ENCODE results near the gene ANKH. TPM values are rescaled to one million over a fixed set of nuclear protein-coding genes. Genes with fewer than 3 reads are reported as not detected.

ANKH gene
- total RNA-seq, 1 experiment from 2014 or later: 13.9 TPM

GRCh38 chr5:14662721-14663260 lies 208.8 kb downstream of the ANKH start:
- intact Hi-C loops (cut with micrococcal nuclease; ENCODE audit: unreplicated experiment): no loop called here
- Histone ChIP-seq H3K36me3 (ENCODE audit: insufficient read depth, low read length, poor library complexity, severe bottlenecking) (no peaks in the 10 kb centered on the region), H3K27me3 (replicated peaks; ENCODE audit: insufficient read depth, low read depth, low read length, poor library complexity) (no peaks in the 10 kb centered on the region), H3K4me3 (ENCODE audit: low read depth, low read length, poor library complexity, severe bottlenecking) (no peak overlapping the region), H3K27ac (ENCODE audit: low read depth, low read length, poor library complexity, severe bottlenecking) (no peak overlapping the region), H3K9me3 (ENCODE audit: low read depth, low read length, poor library complexity, severe bottlenecking) (no peaks in the 10 kb centered on the region), H3K4me1 (ENCODE audit: insufficient read depth, low read length, poor library complexity, severe bottlenecking) (peaks cover 21% of the 10 kb centered on the region)
- POLR2A ChIA-PET (ENCODE audit: low non-redundant PET): interaction anchor here (0.6 kb wide), 1 partner anchor 1998 kb away, joined by 3 read pairs; no protein-coding TSS in a partner anchor
- TF ChIP-seq EZH2 (IDR thresholded peaks at IDR 0.05; ENCODE audit: borderline replicate concordance, low read depth, low read length, poor library complexity, severe bottlenecking): no peak
- no peak for TF ChIP-seq CTCF (conservative IDR thresholded peaks at IDR 0.05; ENCODE audit: low read depth, low read length)
- DNase-seq (ENCODE audit: low spot score): no peak
- CTCF ChIA-PET: no interaction called here
- BruUV-seq (replicated peaks): no TSS peak

- peak; percentile 61 for DNase-seq (ENCODE audit: low spot score)
- H3K4me1 ChIP-seq (ENCODE audit: insufficient read depth, low read length, poor library complexity, severe bottlenecking): peaks cover 15% of the 10 kb centered on the region
- no peak overlapping the region for H3K27ac ChIP-seq (ENCODE audit: low read depth, low read length, poor library complexity, severe bottlenecking)
- TF ChIP-seq EZH2 (IDR thresholded peaks at IDR 0.05; ENCODE audit: borderline replicate concordance, low read depth, low read length, poor library complexity, severe bottlenecking) (no peak), CTCF (conservative IDR thresholded peaks at IDR 0.05; ENCODE audit: low read depth, low read length) (no peak)
- no peaks in the 10 kb centered on the region for H3K27me3 ChIP-seq (replicated peaks; ENCODE audit: insufficient read depth, low read depth, low read length, poor library complexity)
- H3K36me3 ChIP-seq (ENCODE audit: insufficient read depth, low read length, poor library complexity, severe bottlenecking): no peaks in the 10 kb centered on the region
- CTCF ChIA-PET: no interaction called here
- intact Hi-C loops (cut with micrococcal nuclease; ENCODE audit: unreplicated experiment): no loop called here
- H3K9me3 ChIP-seq (ENCODE audit: low read depth, low read length, poor library complexity, severe bottlenecking): no peaks in the 10 kb centered on the region
- no TSS peak for BruUV-seq (replicated peaks)
- POLR2A ChIA-PET (ENCODE audit: low non-redundant PET): no interaction called here
- no peak overlapping the region for H3K4me3 ChIP-seq (ENCODE audit: low read depth, low read length, poor library complexity, severe bottlenecking)
Measured at GRCh38 chr5:14660833-14661232, 210.7 kb downstream of the ANKH start.

- H3K27me3 ChIP-seq (replicated peaks; ENCODE audit: insufficient read depth, low read depth, low read length, poor library complexity): no peaks in the 10 kb centered on the region
- ChIA-PET CTCF (interaction anchor here (0.6 kb wide), 1 partner anchor 393 kb away, joined by 3 read pairs; no protein-coding TSS in a partner anchor), POLR2A (ENCODE audit: low non-redundant PET) (no interaction called here)
- DNase-seq (ENCODE audit: low spot score): peak; percentile 5
- no peak overlapping the region for H3K4me3 ChIP-seq (ENCODE audit: low read depth, low read length, poor library complexity, severe bottlenecking)
- H3K4me1 ChIP-seq (ENCODE audit: insufficient read depth, low read length, poor library complexity, severe bottlenecking): peaks cover 13% of the 10 kb centered on the region
- no peak for TF ChIP-seq CTCF (conservative IDR thresholded peaks at IDR 0.05; ENCODE audit: low read depth, low read length)
- intact Hi-C loops (cut with micrococcal nuclease; ENCODE audit: unreplicated experiment): no loop called here
- BruUV-seq (replicated peaks): no TSS peak
- no peak overlapping the region for H3K27ac ChIP-seq (ENCODE audit: low read depth, low read length, poor library complexity, severe bottlenecking)
- H3K9me3 ChIP-seq (ENCODE audit: low read depth, low read length, poor library complexity, severe bottlenecking): no peaks in the 10 kb centered on the region
- H3K36me3 ChIP-seq (ENCODE audit: insufficient read depth, low read length, poor library complexity, severe bottlenecking): no peaks in the 10 kb centered on the region
Measured at GRCh38 chr5:14659821-14660607, 211.6 kb downstream of the ANKH start.
